GF-D8 (cell line): ENCODE results near the gene KCNQ1.

Experiments used
- DNase-seq: peaks from one replicate; lab custom pipeline; 2025; lab: John Stamatoyannopoulos, UW

Gene KCNQ1

DNA sequence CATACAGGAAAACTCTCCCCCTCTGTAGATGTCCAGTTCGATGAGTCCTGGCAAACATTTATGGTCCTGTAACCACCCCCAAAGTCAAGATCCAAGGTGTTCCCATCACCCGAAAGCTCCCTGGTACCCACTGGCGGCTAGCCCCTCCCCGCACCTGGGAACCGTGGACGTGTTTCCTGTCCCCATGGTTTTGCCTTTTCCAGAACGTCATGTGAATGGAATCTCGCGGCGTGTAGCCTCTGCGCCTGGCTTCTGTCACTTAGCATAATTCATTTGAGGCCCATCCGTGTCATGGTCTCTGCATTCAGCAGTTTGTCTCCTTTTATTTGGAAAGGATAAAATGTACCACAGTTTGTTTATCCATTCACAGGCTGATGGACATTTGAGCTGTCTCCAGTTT is 106.3 kb downstream of the KCNQ1 start:
- no peak for DNase-seq

DNA sequence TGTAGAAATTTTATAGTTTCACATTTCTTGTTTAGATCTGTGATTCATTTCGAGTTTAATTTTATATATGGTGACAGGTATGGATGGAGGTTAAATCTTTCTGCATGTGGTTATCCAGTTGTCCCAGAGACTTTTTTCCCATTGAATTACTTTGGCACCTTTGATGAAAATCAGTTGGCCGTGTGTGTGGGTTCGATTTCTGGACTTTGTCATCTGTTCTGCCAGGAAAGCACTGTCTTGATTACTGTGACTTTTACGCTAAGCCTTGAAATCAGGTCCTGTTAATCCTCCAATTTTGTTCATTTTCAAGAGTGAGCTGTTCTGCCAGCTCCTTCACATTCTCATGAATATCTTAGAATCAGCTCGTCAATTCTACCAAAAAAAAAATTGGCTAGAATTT is 107.4 kb downstream of the KCNQ1 start:
- DNase-seq = no peak

DNA sequence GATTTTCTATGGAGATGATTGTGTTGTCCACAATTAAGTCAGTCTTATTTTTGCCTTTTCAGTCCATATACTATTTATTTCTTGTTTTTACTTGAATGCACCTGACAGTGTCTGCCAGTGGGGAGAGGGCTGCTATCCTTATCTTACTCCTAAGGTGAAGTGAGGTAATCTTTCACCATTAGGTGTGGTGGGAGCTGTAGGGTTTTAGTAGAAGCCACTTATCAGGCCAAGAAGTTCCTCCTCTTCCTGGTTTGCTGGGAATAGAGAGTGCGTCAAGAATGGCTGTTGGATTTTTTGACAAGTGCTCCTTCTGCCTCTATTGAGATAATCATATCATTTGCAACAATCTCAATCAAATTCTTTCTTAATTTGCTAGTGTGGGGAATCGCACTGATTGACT is 108.4 kb downstream of the KCNQ1 start:
- no peak for DNase-seq

DNA sequence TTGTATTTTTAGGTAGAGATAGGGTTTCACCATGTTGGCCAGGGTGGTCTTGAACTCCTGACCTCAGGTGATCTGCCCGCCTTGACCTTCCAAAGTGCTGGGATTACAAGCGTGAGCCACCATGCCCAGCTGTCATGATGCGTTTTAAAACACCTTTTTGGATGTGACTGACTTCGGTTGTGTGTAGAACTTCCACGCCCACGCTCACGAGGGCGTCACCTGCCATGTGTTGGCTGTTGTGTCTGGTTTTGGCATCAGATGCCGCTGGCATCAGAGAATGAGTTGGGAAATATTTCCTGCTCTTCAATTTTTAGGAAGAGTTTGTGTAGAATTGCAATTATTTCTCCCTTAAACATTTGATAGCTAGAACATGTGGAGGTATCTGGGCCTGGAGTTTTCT is 109.1 kb downstream of the KCNQ1 start:
- DNase-seq = no peak

DNA sequence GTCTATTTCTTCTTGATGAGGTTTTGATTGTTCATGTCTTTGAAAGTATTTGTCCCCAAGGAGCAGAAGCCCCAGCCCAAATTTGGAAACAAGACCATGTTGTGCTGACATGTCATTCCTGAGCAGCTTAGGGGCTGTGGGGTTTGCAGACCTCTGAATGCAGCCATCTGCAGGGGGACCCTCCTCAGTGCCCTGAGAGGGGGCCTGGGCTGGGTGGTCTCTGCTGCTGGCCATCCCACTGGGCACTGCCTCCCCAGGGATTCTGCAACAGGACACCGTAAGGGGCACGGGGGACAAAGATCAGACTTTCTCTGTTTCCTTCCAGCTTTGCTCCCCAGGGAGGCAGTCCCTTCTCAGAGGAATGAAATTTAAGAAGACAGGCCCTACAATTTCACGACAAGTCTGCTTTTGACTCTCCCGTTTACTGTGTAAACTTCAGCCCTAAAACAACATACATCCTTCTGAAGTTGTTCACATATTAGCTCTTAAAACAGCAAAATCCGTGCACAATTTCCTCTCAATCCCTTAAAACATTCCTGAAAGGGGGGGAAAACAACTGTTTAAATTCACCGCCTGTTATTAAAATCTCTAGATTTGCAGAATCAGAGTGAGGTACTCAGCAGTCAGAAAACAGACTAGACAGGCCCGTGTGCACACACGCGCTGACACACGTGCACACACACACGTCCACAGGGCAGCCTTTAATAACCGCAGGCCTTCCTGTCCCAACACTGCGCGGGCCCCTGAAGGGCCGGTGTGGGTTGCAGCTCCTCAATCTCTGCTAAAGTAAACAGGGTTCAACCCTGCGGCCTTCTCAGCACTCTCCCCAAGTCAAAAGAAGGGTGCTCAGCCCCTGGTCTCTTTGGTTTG is 109.8 kb downstream of the KCNQ1 start:
- DNase-seq = no peak

DNA sequence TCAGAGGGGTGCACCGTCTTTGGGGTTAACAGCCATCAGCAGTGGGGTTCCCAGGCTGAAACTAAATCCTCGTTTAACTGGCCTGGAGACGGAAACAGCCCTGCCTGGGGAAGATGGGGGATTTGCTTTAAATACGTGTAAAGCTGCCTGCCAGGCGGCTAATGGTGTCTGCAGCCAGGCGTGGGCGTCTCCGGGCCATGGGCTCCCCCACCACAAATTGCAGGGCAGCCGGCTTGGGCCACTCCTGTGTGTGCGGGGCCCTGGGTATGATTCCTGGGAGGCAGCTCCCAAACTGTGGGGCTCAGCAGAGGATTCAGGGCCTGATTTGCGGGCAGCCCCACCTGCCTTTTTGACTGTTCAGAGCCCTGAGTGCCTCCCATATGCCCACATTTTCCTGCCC is 110.5 kb downstream of the KCNQ1 start:
- DNase-seq = no peak

DNA sequence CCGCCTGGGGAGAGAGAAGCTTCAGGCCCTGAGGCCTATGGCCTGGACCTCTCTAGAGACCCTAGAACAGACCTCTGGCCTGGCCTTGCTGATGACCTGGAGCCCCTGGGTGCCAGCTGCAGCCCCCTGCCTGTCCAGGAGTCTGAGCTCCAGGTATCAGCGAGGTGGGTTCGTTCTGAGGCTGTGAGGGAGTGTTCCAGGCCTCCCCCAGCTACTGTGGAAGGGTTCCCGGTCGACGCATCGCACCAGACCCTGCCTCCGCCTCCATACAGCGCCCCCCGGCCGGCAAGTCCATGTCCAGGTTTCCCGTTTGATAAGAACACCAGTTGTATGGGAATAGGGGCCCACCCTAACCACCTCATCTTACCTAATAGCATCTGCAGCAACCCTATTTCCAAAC is 111.1 kb downstream of the KCNQ1 start:
- DNase-seq = no peak

DNA sequence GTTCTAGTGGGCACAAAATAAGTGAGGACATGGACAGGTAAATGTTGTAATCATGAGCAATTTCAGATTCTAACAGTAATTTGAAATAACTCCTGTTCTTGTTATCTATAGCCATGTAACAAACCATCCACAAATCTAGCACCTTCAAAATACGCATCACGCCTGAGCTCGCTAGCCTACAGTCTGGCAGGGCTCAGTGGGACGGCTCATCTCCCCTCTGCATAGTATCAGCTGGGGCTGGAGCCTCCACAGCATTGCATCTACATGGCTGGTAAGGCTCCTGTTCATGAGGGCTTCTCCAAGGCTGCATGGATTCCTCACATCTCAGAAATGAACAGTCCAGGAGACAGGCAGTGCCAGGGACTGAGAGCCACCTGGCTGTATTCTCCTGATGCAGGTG is 112.6 kb downstream of the KCNQ1 start:
- no peak for DNase-seq

DNA sequence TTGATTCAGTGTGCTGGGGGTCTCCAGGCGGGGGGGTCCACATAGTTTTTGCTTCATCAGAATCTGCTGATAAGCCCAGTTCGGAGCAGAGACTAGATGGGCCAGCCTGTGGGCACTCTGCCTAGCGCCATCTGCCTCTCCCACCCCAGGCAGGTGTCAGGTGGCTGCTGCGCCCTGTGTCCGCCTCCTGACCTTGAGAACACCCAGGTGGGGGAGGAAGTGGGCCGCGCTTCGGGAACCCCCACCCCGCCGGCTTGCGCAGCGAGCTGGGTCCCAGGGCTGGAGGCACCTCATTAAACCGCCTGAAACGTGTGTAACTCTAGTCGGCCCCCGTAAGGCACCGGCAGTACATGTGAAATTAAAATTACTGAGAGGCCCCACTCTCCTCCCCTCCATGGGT is 113.6 kb downstream of the KCNQ1 start:
- no peak for DNase-seq

DNA sequence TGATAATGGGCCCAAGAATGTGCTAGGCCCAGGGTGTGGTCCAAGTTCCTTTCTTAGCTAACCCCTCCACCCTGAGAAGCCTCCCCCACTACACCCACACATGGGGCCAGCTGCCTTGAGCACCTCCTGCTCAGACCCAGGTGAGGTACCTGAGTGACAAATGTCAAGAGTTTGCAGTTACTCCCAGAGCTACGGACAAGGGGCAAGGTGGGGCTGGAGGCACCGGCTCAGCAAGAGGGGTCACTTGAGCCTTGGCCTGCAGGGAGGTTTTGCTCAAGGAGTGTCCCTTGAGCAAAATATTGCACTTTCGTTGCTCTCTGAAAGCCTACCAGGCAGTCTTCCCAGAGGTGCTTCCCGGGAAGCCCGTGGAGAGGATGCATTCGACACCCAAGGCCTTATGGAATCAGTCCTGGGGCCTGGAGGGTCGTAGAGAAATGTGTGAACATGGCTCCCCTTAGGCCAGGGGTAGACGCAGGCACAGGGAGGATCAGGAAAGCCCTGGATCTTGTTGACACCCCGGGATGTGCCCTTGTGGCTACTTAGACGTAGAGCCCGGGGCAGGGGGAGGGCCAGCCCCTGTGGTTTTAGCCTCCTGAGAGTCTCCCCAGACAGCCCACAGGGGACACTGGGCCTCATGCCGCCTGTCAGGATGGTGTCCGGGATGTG is 114.2 kb downstream of the KCNQ1 start:
- DNase-seq = no peak

DNA sequence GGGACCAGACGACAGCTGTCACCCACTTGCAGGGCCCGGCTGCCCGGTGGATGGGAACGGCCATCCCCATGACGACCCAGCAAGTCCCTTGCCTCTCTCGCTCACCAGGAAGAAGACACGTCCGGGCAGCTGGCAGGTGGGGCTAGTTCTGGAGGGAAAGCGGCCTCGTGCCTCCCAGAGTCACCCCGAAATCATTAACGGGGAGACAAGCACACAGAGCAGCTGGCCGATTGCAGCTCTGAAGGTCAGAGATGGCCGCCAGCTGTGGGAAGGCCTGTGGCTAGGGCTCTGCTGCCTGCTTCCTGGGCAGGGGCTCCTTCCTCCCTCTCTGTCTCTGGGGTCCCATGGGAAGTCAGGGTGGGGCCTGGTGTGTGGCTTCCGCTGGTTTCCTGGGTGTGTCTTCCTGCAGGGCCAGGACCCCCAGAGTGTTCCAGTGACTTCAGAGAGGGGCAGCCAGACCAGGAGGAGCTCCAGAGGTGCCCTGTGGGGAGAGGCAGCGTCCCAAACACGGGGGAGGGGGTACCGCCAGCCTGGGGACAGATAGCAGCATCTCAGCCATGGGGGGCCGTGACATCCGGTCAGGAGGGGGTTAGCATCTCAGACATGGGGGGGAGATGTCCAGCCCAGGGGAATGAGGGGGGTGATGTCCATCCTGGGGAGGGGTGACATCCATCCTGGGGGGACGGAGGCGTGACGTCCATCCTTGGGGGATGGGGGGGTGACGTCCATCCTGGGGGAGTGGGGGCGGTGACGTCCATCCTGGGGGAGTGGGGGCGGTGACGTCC is 114.9 kb downstream of the KCNQ1 start:
- DNase-seq = no peak

DNA sequence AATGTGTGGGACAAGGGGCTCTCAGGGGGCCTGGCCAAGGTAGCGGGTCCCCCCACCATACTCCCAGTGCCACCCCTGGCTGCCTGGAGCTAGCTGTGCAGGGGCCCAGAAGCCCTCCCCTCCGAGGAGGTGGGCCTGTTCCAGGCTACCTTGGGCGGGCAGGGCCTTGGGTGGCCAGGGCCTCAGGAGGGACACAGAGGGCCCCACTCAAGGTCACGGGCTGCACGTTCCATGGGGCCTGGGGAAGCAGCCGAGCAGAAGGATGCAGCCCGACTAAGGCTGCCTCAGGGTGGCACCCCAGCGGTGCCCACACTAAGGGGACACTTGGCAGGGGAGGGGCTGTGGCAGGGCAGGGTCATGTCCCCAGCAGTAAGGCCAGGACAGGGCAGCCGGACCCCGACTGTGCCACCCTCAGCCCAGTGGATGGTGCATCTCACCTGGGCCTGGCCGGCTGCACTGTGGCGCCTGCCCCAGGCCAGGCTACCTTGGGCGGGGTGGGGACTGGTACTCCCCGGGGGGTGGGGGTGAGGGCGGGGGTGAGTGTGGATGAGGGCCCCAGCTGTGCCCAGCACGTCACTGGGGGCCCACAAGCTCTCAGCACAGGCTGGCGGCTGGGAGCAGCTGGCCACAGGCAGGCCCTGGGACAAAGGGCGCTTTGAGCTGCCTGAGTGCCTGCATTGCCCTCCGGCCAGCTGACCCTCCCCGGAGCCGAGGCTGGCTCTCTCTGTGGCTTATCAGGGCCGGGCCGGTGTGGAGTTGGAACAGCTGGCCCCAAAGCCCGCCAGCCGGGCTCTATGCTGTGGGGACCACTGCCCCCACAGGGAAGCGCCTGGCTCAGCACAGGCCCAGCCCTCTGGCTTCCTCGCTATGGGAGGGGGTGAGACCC is 117.1 kb downstream of the KCNQ1 start:
- no peak for DNase-seq

DNA sequence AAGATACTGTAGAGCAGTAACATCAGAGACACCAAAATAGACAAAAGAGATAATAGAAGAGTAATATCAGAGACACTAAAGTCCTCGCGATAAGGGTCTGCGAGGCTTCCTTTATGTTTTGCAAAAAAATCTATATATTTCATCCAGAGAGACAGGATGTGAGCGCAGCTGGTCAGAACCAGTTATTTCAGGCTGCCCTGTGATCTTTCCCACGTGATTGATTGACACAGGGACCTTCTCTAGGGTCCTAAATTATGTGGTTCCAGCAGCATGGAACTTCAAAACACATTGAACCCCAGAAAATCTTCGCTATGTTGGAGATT is 118.0 kb downstream of the KCNQ1 start:
- no peak for DNase-seq

DNA sequence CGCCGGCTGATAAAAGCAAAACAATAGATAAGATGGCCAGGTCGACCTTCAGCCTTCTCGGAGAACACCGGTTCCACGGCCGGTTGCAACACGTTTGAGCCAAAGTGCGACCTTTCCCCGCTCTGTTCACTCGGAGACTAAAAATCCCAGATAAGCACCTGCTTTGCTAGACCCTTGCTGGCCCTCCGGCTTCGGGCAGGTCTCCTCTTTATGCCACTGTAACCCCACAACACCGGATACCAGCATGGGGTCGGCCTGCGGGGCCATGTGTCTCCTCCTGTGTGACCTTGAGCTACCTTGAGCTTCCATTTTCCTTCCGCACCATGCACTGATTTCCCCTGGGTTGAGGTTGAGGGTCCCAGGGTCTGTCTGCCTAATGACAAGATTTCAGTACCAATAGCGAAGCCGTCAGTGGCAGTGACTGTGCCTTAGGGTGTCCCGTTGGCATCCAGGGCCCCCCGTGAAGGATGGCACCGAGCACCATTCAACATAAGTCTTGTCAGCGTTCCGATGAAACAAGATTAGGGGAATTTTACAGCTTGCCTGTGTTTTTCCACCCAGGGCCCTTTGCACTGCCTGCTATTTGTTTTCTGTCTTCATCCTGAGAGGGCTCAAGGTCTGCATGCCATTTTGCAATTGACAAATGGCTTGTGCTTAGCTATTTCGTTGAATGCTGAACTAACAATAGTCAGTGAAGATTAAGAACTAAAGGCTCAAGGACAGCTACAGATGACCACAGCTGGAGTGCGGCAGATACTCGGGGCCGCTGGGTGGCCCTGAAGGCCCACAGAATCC is 118.6 kb downstream of the KCNQ1 start:
- no peak for DNase-seq

DNA sequence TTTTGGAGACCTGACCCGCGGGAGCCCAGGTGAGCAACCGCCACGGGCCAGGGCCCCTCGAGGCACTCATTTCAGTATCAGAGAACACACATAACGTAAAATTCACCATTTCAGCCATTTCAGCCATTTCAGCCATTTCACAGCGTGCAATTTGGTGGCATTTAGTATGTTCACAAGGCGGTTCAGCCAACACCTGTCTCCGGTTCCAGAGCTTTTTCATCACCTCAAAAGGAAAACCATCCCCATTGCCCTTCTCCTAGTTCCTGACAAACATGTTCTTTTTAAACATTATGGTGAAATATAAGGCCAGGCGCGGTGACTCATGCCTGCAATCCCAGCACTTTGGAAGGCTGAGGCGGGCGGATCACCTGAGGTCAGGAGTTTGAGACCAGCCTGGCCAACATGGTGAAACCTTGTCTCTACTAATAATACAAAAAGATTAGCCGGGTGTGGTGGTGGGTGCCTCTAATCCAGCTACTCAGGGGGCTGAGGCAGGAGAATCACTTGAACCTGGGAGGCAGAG is 119.3 kb downstream of the KCNQ1 start:
- no peak for DNase-seq

DNA sequence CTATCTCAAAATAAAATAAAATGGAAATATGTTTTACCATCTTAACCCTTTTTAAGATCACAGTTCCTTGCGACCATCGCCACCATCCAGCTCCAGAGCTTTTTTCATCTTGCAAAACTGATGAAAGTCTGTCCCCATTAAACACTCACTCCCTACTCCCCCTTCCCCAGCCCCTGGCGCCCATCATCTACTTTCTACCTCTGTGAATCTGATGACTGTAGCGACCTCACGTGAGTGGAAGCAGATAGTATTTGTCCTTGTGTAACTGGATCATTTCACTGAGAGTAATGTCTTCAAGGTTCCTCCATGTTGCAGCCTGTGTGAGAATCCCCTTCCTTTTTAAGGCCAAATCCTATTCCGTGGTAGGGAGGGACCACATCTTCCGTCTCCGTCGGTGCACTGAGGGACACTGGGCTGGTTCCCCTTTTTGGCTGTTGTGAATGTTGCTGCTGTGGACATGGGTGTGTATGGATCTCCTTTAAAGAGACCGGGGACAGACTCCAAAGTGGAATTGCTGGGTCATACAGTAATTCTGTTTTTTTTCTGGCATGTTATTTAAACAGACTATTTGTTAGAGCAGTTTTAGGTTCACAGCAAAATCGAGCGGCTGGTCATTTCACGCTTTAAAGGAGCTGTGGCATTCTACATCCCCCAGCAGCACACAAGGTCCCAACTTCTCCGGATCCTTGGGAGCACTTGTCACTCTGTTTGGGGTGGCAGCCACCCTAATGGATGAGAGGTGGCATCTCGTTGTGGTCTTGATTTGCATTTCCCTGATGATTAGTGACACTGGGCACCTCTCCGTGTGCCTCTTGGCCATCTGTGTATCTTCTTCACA is 120.0 kb downstream of the KCNQ1 start:
- no peak for DNase-seq

DNA sequence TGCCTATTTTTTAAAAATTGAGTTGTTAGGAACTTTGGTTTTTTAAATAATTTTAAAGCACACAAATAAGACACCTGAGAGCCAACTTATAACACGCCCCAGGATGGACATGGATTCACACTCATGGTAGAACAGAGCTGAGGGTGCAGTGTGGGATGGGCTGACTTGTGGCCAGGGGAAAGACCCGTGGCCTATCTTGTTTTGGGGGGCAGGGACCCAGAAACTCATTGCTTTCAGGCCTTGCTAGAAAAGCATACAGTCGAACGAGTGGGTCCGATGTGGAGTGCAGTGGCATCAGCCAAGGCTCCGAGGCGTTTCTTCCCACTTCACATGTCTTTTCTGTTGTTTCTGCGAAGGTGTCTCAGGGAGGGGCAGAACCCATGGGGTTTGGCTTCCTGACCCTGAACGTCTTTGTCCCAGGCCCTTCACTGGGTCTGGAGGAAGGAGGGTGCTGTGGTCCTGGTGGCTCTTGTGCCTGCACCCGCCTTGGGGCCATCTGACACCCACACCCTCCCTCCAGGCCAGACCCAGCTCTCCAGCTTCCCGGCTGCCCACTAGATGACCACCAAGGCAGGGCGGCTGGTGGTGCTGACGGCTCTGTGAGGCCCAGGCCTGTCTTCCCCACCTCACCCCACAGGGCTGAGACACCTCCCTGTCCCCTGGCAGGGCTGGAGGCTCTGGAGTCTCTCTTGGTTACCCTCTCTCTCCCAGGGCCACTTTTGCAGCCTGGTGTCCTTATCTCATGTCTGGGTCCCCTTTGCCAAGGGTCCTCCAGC is 120.8 kb downstream of the KCNQ1 start:
- DNase-seq = no peak

DNA sequence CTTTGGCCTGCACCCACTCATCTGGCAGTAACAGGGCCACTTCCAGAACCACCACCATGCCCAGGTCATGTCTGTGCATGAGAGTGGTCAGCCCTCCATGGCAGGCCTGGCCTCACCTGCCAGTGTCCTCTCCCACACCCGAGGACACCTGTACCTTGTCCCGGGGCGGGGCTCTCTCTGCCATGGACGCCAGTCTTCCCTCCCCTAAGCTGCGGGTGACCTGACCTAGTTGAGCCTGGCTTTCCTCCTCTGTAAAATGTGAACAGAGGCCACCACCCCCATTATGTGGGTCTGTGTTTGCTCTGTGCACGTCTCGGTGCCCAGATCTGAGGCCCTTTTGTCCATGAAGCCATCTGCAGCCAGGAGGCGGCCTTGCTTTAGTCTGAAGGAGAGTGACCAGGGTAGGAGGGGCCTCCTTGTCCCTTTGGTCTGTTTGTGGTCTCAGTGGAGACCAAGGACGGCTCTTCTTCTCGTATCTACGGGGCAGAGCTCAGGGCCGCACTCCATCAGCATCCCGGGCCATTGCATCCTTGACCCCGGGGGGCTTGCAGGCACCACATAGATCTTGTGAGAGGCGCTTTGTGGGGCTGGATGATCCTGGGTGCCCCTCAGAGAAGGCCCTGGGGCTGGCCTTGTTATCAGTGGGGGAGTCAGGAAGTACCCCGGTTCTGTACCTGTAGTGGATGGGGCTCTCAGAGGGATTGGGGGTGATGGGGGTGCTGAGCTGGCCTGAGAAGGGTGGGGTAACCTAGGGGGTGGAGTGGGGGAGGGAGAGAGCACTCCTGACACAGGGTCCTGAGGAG is 121.6 kb downstream of the KCNQ1 start:
- DNase-seq = no peak
